ENCODE data around the gene SYCP2. TPM values are rescaled to one million over a fixed set of nuclear protein-coding genes. Genes with fewer than 3 reads are reported as not detected.

SYCP2 gene
- polyA plus RNA-seq, 1 experiment: 0.24 TPM

- no peak for TF ChIP-seq CTCF (IDR thresholded peaks at IDR 0.05; ENCODE audit: low read depth, low read length)
Measured at GRCh38 chr20:59825563-59825920, 107.9 kb downstream of the SYCP2 start.

GRCh38 chr20:59824711-59825562 is 108.5 kb downstream of the SYCP2 start:
- no peak for TF ChIP-seq CTCF (IDR thresholded peaks at IDR 0.05; ENCODE audit: low read depth, low read length)
- DNase-seq (ENCODE audit: low read depth, low spot score): no peak
- H3K27ac ChIP-seq (ENCODE audit: low read depth, low read length): no peak overlapping the region
- H3K27me3 ChIP-seq (ENCODE audit: control insufficient read depth, insufficient read depth, low read length): no peaks in the 10 kb centered on the region
- no peak overlapping the region for H3K4me3 ChIP-seq (ENCODE audit: low read depth, low read length)
- peaks cover 10% of the 10 kb centered on the region for H3K9me3 ChIP-seq (ENCODE audit: control insufficient read depth, insufficient read depth, low read length)
- ChIA-PET CTCF (no interaction called here), POLR2A (no interaction called here)

More at GRCh38 chr20:59825563-59825920, 107.9 kb downstream of the SYCP2 start:
- ChIA-PET CTCF (no interaction called here), POLR2A (no interaction called here)
- no peak for DNase-seq (ENCODE audit: low read depth, low spot score)
- Histone ChIP-seq H3K27me3 (ENCODE audit: control insufficient read depth, insufficient read depth, low read length) (no peaks in the 10 kb centered on the region), H3K4me3 (ENCODE audit: low read depth, low read length) (no peak overlapping the region), H3K9me3 (ENCODE audit: control insufficient read depth, insufficient read depth, low read length) (peaks cover 7% of the 10 kb centered on the region), H3K27ac (ENCODE audit: low read depth, low read length) (no peak overlapping the region)

GRCh38 chr20:59823491-59824259 is 109.8 kb downstream of the SYCP2 start:
- Histone ChIP-seq H3K27me3 (ENCODE audit: control insufficient read depth, insufficient read depth, low read length) (no peaks in the 10 kb centered on the region), H3K9me3 (ENCODE audit: control insufficient read depth, insufficient read depth, low read length) (peaks cover 16% of the 10 kb centered on the region), H3K27ac (ENCODE audit: low read depth, low read length) (no peak overlapping the region), H3K4me3 (ENCODE audit: low read depth, low read length) (no peak overlapping the region)
- ChIA-PET CTCF (no interaction called here), POLR2A (no interaction called here)
- DNase-seq (ENCODE audit: low read depth, low spot score): no peak
- no peak for TF ChIP-seq CTCF (IDR thresholded peaks at IDR 0.05; ENCODE audit: low read depth, low read length)

- no peak for DNase-seq (ENCODE audit: low read depth, low spot score)
- H3K4me3 ChIP-seq (ENCODE audit: low read depth, low read length): no peak overlapping the region
- ChIA-PET POLR2A (no interaction called here), CTCF (no interaction called here)
- no peaks in the 10 kb centered on the region for H3K27me3 ChIP-seq (ENCODE audit: control insufficient read depth, insufficient read depth, low read length)
- no peak overlapping the region for H3K27ac ChIP-seq (ENCODE audit: low read depth, low read length)
- TF ChIP-seq CTCF (IDR thresholded peaks at IDR 0.05; ENCODE audit: low read depth, low read length): no peak
- H3K9me3 ChIP-seq (ENCODE audit: control insufficient read depth, insufficient read depth, low read length): peaks cover 16% of the 10 kb centered on the region
Measured at GRCh38 chr20:59823030-59823423, 110.4 kb downstream of the SYCP2 start.

Data from AG04450 (cell line).